GM12878 (cell line): ENCODE measurements around the gene LRRC47. TPM values are rescaled to one million over a fixed set of nuclear protein-coding genes. Genes with fewer than 3 reads are reported as not detected.

Experiments
- ATAC-seq: fragments of 200-7000 bp; cut with Tn5 transposase; 3 replicates; pipeline ENCODE4 v1.9.1; 2020; ENCODE audit warnings: mild to moderate bottlenecking, moderate library complexity
- BruUV-seq: library from RNA; stranded (reverse); fragments of 400-500 nt; replicated peaks from 2 replicates; lab custom pipeline; 2021; lab: Mats Ljungman, UMichigan
- CTCF ChIA-PET: fragments of 300-600 bp; sonication (Branson Sonifier 250); formaldehyde crosslinking; extraction: SDS; loops from one replicate; lab custom pipeline; 2021; ENCODE audit warnings: inconsistent platforms; lab: Yijun Ruan, JAX
- POLR2A ChIA-PET: fragments of 350-600 bp; formaldehyde crosslinking; extraction: SDS; loops from one replicate; lab custom pipeline; 2021; ENCODE audit warnings: inconsistent platforms; lab: Charles Lee
- RAD21 ChIA-PET: fragments of 300-600 bp; sonication (Branson Sonifier 250); formaldehyde crosslinking; loops from one replicate; lab custom pipeline; 2023; ENCODE audit warnings: antibody characterized with exemption; ENCODE audit not compliant: unreplicated experiment; lab: Charles Lee
- SMC1A ChIA-PET: fragments of 300-600 bp; sonication (Branson Sonifier 250); formaldehyde crosslinking; loops from one replicate; lab custom pipeline; 2023; ENCODE audit not compliant: unreplicated experiment, uncharacterized antibody; lab: Charles Lee
- DNase-seq: peaks from one replicate; pipeline ENCODE4 v3.0.0-alpha.2; 2011; ENCODE audit warnings: low read depth, low spot score
- FAIRE-seq: peaks from 3 replicates; lab custom pipeline; 2011; peaks lifted over from hg19 to GRCh38; lab: Jason Lieb, UNC
- H2AFZ ChIP-seq: 2 replicates; pipeline ENCODE4 v1.6.0; 2011; ENCODE audit warnings: low read depth, low read length, control low read depth; ENCODE audit not compliant: control insufficient read depth
- H3K27ac ChIP-seq: 2 replicates; pipeline ENCODE4 v1.5.1; 2011; ENCODE audit warnings: control low read depth; ENCODE audit not compliant: control insufficient read depth, insufficient read depth
- H3K27me3 ChIP-seq, 2 experiments: replicated peaks in 1 of 2; 2 replicates each; pipeline versions ENCODE4 v1.6.0 to v1.6.1; 2011; ENCODE audit warnings: low read length in 1 of 2; ENCODE audit not compliant: control insufficient read depth in 2 of 2, insufficient read depth in 2 of 2
- H3K36me3 ChIP-seq, 2 experiments: 2 replicates each; pipeline ENCODE4 v1.5.1; 2011; ENCODE audit warnings: low read length in 1 of 2; ENCODE audit not compliant: control insufficient read depth in 2 of 2, insufficient read depth in 2 of 2
- H3K4me1 ChIP-seq: 2 replicates; pipeline ENCODE4 v1.6.1; 2011; ENCODE audit warnings: mild to moderate bottlenecking, low read length, moderate library complexity, mixed read lengths; ENCODE audit not compliant: control insufficient read depth, insufficient read depth
- H3K4me2 ChIP-seq: 2 replicates; pipeline ENCODE4 v1.6.0; 2011; ENCODE audit warnings: control low read depth; ENCODE audit not compliant: control insufficient read depth, insufficient read depth
- H3K4me3 ChIP-seq: fragments of 200-600 bp; sonication (generic); 2 replicates; pipeline ENCODE4 v1.5.1; 2016
- H3K79me2 ChIP-seq: 2 replicates; pipeline ENCODE4 v1.6.0; 2011; ENCODE audit warnings: low read length; ENCODE audit not compliant: control insufficient read depth, insufficient read depth
- H3K9ac ChIP-seq: 2 replicates; pipeline ENCODE4 v1.8.0; 2011; ENCODE audit warnings: low read length, control low read depth, mixed read lengths; ENCODE audit not compliant: control insufficient read depth, insufficient read depth
- H3K9me3 ChIP-seq: replicated peaks from 3 replicates; pipeline ENCODE4 v1.5.1; 2011; ENCODE audit warnings: mild to moderate bottlenecking, low read length; ENCODE audit not compliant: control insufficient read depth, insufficient read depth
- H4K20me1 ChIP-seq: 2 replicates; pipeline ENCODE4 v1.6.0; 2011; ENCODE audit not compliant: control insufficient read depth, insufficient read depth
- ATF2 ChIP-seq: IDR thresholded peaks from 2 replicates; pipeline ENCODE4 v1.6.1; 2012; ENCODE audit warnings: low read length, inconsistent platforms
- CREM ChIP-seq: IDR thresholded peaks from 2 replicates; pipeline ENCODE4 v1.6.1; 2014; ENCODE audit warnings: antibody characterized with exemption, low read depth
- HDAC2 ChIP-seq: fragments of 200-600 bp; sonication (generic); IDR thresholded peaks from 2 replicates; pipeline ENCODE4 v1.6.1; 2017
- KAT2A ChIP-seq: conservative IDR thresholded peaks from 2 replicates; pipeline ENCODE4 v1.6.1; 2011; ENCODE audit warnings: low read depth, low read length; ENCODE audit not compliant: control insufficient read depth
- NR2F1 ChIP-seq: fragments of 450-650 bp; conservative IDR thresholded peaks from 2 replicates; pipeline ENCODE4 v1.6.1; 2017; ENCODE audit warnings: mild to moderate bottlenecking
- SIN3A ChIP-seq: IDR thresholded peaks from 2 replicates; pipeline ENCODE4 v1.6.1; 2012; ENCODE audit warnings: low read depth, low read length, improper control_type of control experiment
- ZNF24 ChIP-seq: fragments of 450-650 bp; IDR thresholded peaks from 2 replicates; pipeline ENCODE4 v1.6.1; 2017; ENCODE audit warnings: antibody characterized with exemption, mild to moderate bottlenecking
- ZSCAN29 ChIP-seq: fragments of 450-650 bp; IDR thresholded peaks from 2 replicates; pipeline ENCODE4 v1.6.1; 2017; ENCODE audit warnings: mild to moderate bottlenecking, moderate library complexity
- WGBS: methylation state at CpG from one replicate; pipeline ENCODE4 v1.1.6; 2016; ENCODE audit warnings: low lambda C conversion rate; ENCODE audit not compliant: insufficient replicate concordance, insufficient coverage; ENCODE audit errors: missing lambda C conversion rate; 5-methylcytosine and 5-hydroxymethylcytosine counted together
- in situ Hi-C: fragments of 300-500 bp; cut with MboI; formaldehyde crosslinking; loops from 9 replicates; pipeline ENCODE4 v1.14.3; 2018; ENCODE audit warnings: mixed read lengths
- intact Hi-C: fragments of 100-400 bp; cut with micrococcal nuclease; formaldehyde crosslinking; loops from one replicate; pipeline ENCODE4 v1.14.2; 2022; ENCODE audit not compliant: unreplicated experiment
- polyA plus RNA-seq, 11 experiments: library from polyadenylated mRNA; depleted of rRNA in 4 of 11; unstranded in 6 of 11; stranded (reverse) in 5 of 11; fragments of >200 nt; fragmentation: Nextera tagmentation in 4 of 11; fragmentation: Illumina TruSeq in 1 of 11; extraction: Ambion mirVana in 4 of 11; extraction: Trizol in 1 of 11; gene quantifications; 1 replicate in 1 of 11; 2 replicates in 10 of 11; pipeline versions ENCODE4 v1.2.1 to v1.2.3, GENCODE V29; 2011 to 2016; ENCODE audit warnings: inconsistent platforms in 2 of 11, missing spikeins in 2 of 11, low read depth in 1 of 11
- total RNA-seq, 4 experiments: library from RNA; depleted of rRNA in 3 of 4; stranded (reverse); fragments of >200 nt in 3 of 4; fragmentation: Illumina TruSeq in 1 of 4; extraction: Trizol in 1 of 4; gene quantifications; 2 replicates each; pipeline versions ENCODE4 v1.2.1 to v1.2.3, GENCODE V29; 2013 to 2021

The LRRC47 gene
- total and polyA plus RNA-seq, 10 of the 15 experiments (the other 5 are each of a cell fraction or from before 2014, with no cell fraction given) = 2.5 to 34.6 (median 18.2) TPM

DNA sequence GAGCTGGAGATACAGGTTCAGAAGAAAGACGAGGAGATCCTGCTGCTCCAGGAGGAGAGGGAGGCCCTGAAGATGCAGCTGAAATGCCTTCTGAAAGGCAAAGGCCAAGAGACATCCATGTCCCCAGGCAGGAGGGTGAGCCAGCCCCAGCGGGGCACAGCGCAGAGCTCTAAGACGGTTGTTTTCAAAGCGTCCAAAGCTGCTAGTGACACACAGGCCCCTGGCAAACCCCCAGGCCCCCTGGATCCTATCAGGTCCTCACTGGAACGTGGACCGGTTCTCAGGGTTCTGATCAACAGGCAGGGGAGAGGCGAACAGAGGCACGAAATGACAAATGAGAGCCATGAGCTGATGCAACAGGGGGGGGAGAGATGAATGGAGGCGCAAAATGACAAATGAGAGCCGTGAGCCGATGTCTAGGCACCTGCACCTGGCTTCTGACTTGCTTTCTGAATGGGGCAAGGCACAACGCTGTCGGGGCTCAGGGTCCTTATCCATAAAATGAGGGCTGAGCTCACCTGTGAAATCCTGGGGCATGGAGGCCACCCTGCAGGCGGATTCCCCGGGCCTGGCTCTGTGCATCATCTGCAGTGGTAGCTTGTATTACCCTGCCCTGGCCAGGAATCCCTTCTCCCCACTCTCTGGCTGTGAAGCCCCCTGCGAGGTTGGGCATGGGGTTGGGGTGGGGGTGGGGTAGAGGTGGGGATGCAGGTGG is 34.8 kb downstream of the LRRC47 start:
- in situ Hi-C loops = no loop called here
- H3K79me2 ChIP-seq = no peaks in the 10 kb centered on the region
- H3K4me3 ChIP-seq = no peak overlapping the region
- H3K4me1 ChIP-seq = no peaks in the 10 kb centered on the region
- ChIA-PET RAD21 (no interaction called here), CTCF (no interaction called here), POLR2A (no interaction called here), SMC1A (no interaction called here)
- ATAC-seq (no peak), FAIRE-seq (no peak), DNase-seq (no peak)
- no peak overlapping the region for H3K4me2 ChIP-seq
- H4K20me1 ChIP-seq = no peaks in the 10 kb centered on the region
- H3K9me3 ChIP-seq = no peaks in the 10 kb centered on the region
- TF ChIP-seq NR2F1 = no peak
- TF ChIP-seq CREM = no peak
- TF ChIP-seq ZSCAN29 = no peak
- no peak for TF ChIP-seq KAT2A
- TF ChIP-seq ZNF24 = no peak
- no peak for TF ChIP-seq HDAC2
- no peak for TF ChIP-seq SIN3A
- no peak for TF ChIP-seq ATF2
- no peaks in the 10 kb centered on the region for H3K36me3 ChIP-seq
- H3K27me3 ChIP-seq = no peaks in the 10 kb centered on the region
- intact Hi-C loops = no loop called here
- no peak overlapping the region for H2AFZ ChIP-seq
- no TSS peak for BruUV-seq
- H3K27ac ChIP-seq = no peak overlapping the region
- 48% methylated on average over 16 of the region's 17 CpGs for WGBS
- H3K9ac ChIP-seq = no peak overlapping the region
